SK-N-SH treated with all-trans-retinoic acid at 6 μM for 48 hours (cell line): Measurements from ENCODE around the gene CFAP100.

ENCODE experiments used
- ARNTL ChIP-seq: fragments of 450-650 bp; formaldehyde crosslinking; IDR thresholded peaks from 2 replicates; pipeline ENCODE4 v1.5.0; 2020; ENCODE audit warnings: low read depth, mild to moderate bottlenecking, moderate library complexity, borderline replicate concordance
- CREB5 ChIP-seq: fragments of 250-450 bp; sonication (Bioruptor Pico); IDR thresholded peaks from 2 replicates; pipeline ENCODE4 v1.5.1; 2020; ENCODE audit warnings: low read depth, mild to moderate bottlenecking, moderate library complexity
- CSDC2 ChIP-seq: fragments of 250-450 bp; sonication (Bioruptor Pico); IDR thresholded peaks from 2 replicates; pipeline ENCODE4 v1.5.0; 2020; ENCODE audit warnings: mild to moderate bottlenecking, moderate library complexity
- ISL1 ChIP-seq: fragments of 250-450 bp; sonication (Bioruptor Pico); IDR thresholded peaks from 2 replicates; pipeline ENCODE4 v2.1.2; 2022; ENCODE audit warnings: mild to moderate bottlenecking, moderate library complexity
- OSR1 ChIP-seq: fragments of 250-450 bp; sonication (Bioruptor Pico); IDR thresholded peaks from 2 replicates; pipeline ENCODE4 v1.8.0; 2022; ENCODE audit warnings: moderate library complexity, mild to moderate bottlenecking, inconsistent platforms
- RARB ChIP-seq: fragments of 250-450 bp; sonication (Bioruptor Pico); IDR thresholded peaks from 2 replicates; pipeline ENCODE4 v1.8.0; 2021; ENCODE audit warnings: mild to moderate bottlenecking, moderate library complexity
- SNAI2 ChIP-seq: fragments of 250-450 bp; sonication (Bioruptor Pico); IDR thresholded peaks from 2 replicates; pipeline ENCODE4 v1.5.0; 2020; ENCODE audit warnings: mild to moderate bottlenecking, moderate library complexity
- ZFP3 ChIP-seq: fragments of 250-450 bp; sonication (Bioruptor Pico); IDR thresholded peaks from 2 replicates; pipeline ENCODE4 v1.5.0; 2020; ENCODE audit warnings: mild to moderate bottlenecking, moderate library complexity
- ZFP30 ChIP-seq: fragments of 450-650 bp; formaldehyde crosslinking; IDR thresholded peaks from 2 replicates; pipeline ENCODE4 v1.5.0; 2022; ENCODE audit warnings: mild to moderate bottlenecking, moderate library complexity
- ZNF565 ChIP-seq: fragments of 450-650 bp; formaldehyde crosslinking; conservative IDR thresholded peaks from 2 replicates; pipeline ENCODE4 v1.5.0; 2020; ENCODE audit warnings: low read depth, mild to moderate bottlenecking, moderate library complexity
- ZNF70 ChIP-seq: fragments of 450-650 bp; formaldehyde crosslinking; IDR thresholded peaks from 2 replicates; pipeline ENCODE4 v1.5.0; 2020; ENCODE audit warnings: mild to moderate bottlenecking, moderate library complexity
- TF ChIP-seq, protein P1 (sequence below): fragments of 250-450 bp; sonication (Bioruptor Pico); IDR thresholded peaks from 2 replicates; pipeline ENCODE4 v1.5.1; 2021; ENCODE audit warnings: mild to moderate bottlenecking, moderate library complexity
- TF ChIP-seq, protein P2 (sequence below): fragments of 250-450 bp; sonication (Bioruptor Pico); IDR thresholded peaks from 2 replicates; pipeline ENCODE4 v1.8.0; 2020; ENCODE audit warnings: mild to moderate bottlenecking, moderate library complexity, borderline replicate concordance
- TF ChIP-seq, protein P3 (sequence below): fragments of 250-450 bp; sonication (Bioruptor Pico); IDR thresholded peaks from 2 replicates; pipeline ENCODE4 v1.8.0; 2021; ENCODE audit warnings: low read depth, mild to moderate bottlenecking, moderate library complexity, borderline replicate concordance

GRCh38 chr3:126472277-126473006 lies 77.7 kb downstream of the CFAP100 start:
- no peak for TF ChIP-seq ARNTL
- no peak for TF ChIP-seq RARB (CRISPR knock-in tag)
- no peak for TF ChIP-seq ZFP30 (CRISPR knock-in tag)
- no peak for TF ChIP-seq OSR1 (CRISPR knock-in tag)
- TF ChIP-seq ZNF565 (CRISPR knock-in tag): no peak
- TF ChIP-seq ZFP3: no peak
- TF ChIP-seq CREB5 (CRISPR knock-in tag): no peak
- 0 out of 2 replicates have a peak, but pooled peaks have one; percentile 40 for TF ChIP-seq SNAI2
- TF ChIP-seq, protein P1, sequence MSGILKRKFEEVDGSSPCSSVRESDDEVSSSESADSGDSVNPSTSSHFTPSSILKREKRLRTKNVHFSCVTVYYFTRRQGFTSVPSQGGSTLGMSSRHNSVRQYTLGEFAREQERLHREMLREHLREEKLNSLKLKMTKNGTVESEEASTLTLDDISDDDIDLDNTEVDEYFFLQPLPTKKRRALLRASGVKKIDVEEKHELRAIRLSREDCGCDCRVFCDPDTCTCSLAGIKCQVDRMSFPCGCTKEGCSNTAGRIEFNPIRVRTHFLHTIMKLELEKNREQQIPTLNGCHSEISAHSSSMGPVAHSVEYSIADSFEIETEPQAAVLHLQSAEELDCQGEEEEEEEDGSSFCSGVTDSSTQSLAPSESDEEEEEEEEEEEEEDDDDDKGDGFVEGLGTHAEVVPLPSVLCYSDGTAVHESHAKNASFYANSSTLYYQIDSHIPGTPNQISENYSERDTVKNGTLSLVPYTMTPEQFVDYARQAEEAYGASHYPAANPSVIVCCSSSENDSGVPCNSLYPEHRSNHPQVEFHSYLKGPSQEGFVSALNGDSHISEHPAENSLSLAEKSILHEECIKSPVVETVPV (CRISPR knock-in tag): no peak
- no peak for TF ChIP-seq CSDC2 (CRISPR knock-in tag)
- TF ChIP-seq, protein P2, sequence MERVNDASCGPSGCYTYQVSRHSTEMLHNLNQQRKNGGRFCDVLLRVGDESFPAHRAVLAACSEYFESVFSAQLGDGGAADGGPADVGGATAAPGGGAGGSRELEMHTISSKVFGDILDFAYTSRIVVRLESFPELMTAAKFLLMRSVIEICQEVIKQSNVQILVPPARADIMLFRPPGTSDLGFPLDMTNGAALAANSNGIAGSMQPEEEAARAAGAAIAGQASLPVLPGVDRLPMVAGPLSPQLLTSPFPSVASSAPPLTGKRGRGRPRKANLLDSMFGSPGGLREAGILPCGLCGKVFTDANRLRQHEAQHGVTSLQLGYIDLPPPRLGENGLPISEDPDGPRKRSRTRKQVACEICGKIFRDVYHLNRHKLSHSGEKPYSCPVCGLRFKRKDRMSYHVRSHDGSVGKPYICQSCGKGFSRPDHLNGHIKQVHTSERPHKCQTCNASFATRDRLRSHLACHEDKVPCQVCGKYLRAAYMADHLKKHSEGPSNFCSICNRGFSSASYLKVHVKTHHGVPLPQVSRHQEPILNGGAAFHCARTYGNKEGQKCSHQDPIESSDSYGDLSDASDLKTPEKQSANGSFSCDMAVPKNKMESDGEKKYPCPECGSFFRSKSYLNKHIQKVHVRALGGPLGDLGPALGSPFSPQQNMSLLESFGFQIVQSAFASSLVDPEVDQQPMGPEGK (CRISPR knock-in tag): no peak
- TF ChIP-seq, protein P3, sequence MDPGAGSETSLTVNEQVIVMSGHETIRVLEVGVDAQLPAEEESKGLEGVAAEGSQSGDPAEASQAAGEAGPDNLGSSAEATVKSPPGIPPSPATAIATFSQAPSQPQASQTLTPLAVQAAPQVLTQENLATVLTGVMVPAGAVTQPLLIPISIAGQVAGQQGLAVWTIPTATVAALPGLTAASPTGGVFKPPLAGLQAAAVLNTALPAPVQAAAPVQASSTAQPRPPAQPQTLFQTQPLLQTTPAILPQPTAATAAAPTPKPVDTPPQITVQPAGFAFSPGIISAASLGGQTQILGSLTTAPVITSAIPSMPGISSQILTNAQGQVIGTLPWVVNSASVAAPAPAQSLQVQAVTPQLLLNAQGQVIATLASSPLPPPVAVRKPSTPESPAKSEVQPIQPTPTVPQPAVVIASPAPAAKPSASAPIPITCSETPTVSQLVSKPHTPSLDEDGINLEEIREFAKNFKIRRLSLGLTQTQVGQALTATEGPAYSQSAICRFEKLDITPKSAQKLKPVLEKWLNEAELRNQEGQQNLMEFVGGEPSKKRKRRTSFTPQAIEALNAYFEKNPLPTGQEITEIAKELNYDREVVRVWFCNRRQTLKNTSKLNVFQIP (CRISPR knock-in tag): no peak
- TF ChIP-seq ZNF70 (CRISPR knock-in tag): no peak
- no peak for TF ChIP-seq ISL1 (CRISPR knock-in tag)
